K562 (cell line): Measurements from ENCODE around the gene OR2V1. TPM values are rescaled to one million over a fixed set of nuclear protein-coding genes. Genes with fewer than 3 reads are reported as not detected.

Source experiments
- ATAC-seq: fragments of 200-7000 bp; cut with Tn5 transposase; 3 replicates; pipeline ENCODE4 v1.9.1; 2020; ENCODE audit warnings: moderate library complexity
- BruUV-seq: library from RNA; stranded (reverse); fragments of 400-500 nt; replicated peaks from 2 replicates; lab custom pipeline; 2021; lab: Mats Ljungman, UMichigan
- CTCF ChIA-PET: fragments of 300-600 bp; formaldehyde crosslinking; extraction: SDS; loops from one replicate; lab custom pipeline; 2021; ENCODE audit warnings: low intra/inter-chr PET ratio; lab: Yijun Ruan, JAX
- POLR2A ChIA-PET: fragments of 300-600, 350-650 bp; sonication (Branson Sonifier 250); formaldehyde crosslinking; extraction: SDS; loops from one replicate; lab custom pipeline; 2021; ENCODE audit warnings: antibody characterized with exemption, inconsistent platforms; lab: Yijun Ruan, JAX
- DNase-seq, 4 experiments: peaks; one replicate each; pipeline versions ENCODE4 v3.0.0 to v3.0.0-alpha.2; 2011 to 2018; ENCODE audit warnings: low spot score in 3 of 4, mixed read lengths in 3 of 4; ENCODE audit errors: extremely low read depth in 1 of 4
- FAIRE-seq: peaks from 2 replicates; lab custom pipeline; 2011; peaks lifted over from hg19 to GRCh38; lab: Jason Lieb, UNC
- H2AFZ ChIP-seq: 2 replicates; pipeline ENCODE4 v1.6.0; 2011; ENCODE audit warnings: low read depth, low read length, control low read depth, inconsistent platforms
- H3K27ac ChIP-seq: fragments of 200-600 bp; 3 replicates; pipeline ENCODE4 v1.8.0; 2011; ENCODE audit warnings: low read depth, mild to moderate bottlenecking, control low read depth, inconsistent platforms, low read length, moderate library complexity, mixed read lengths; ENCODE audit errors: extremely low read depth
- H3K27me3 ChIP-seq, 2 experiments: fragments of 300-600 bp in 1 of 2; 2 replicates in 1 of 2; 3 replicates in 1 of 2; pipeline versions ENCODE4 v1.6.0 to v1.8.0; 2011; ENCODE audit warnings: inconsistent platforms in 2 of 2, low read length in 2 of 2, mild to moderate bottlenecking in 1 of 2, mixed read lengths in 1 of 2, moderate library complexity in 1 of 2; ENCODE audit not compliant: control insufficient read depth in 2 of 2, insufficient read depth in 2 of 2
- H3K36me3 ChIP-seq: fragments of 300-600 bp; 3 replicates; pipeline ENCODE4 v1.8.0; 2011; ENCODE audit warnings: mild to moderate bottlenecking, low read length, inconsistent platforms; ENCODE audit not compliant: control insufficient read depth, insufficient read depth
- H3K4me1 ChIP-seq, 2 experiments: fragments of 200-600 bp in 1 of 2; replicated peaks in 1 of 2; 2 replicates in 1 of 2; 3 replicates in 1 of 2; pipeline versions ENCODE4 v1.5.1 to v1.8.0; 2011; ENCODE audit warnings: inconsistent platforms in 2 of 2, low read length in 2 of 2, mild to moderate bottlenecking in 1 of 2, mixed read lengths in 1 of 2, moderate library complexity in 1 of 2; ENCODE audit not compliant: control insufficient read depth in 2 of 2, insufficient read depth in 2 of 2
- H3K4me2 ChIP-seq: 2 replicates; pipeline ENCODE4 v1.6.1; 2011; ENCODE audit warnings: low read length, control low read depth, inconsistent platforms, mixed read lengths; ENCODE audit not compliant: insufficient read depth
- H3K4me3 ChIP-seq: fragments of 200-600 bp; sonication (generic), shearing (Covaris generic); 2 replicates; pipeline ENCODE4 v1.5.1; 2016; ENCODE audit warnings: control low read depth, inconsistent platforms
- H3K79me2 ChIP-seq: fragments of 200-600 bp; 3 replicates; pipeline ENCODE4 v1.8.0; 2011; ENCODE audit warnings: low read length, inconsistent platforms; ENCODE audit not compliant: control insufficient read depth, insufficient read depth
- H3K9ac ChIP-seq, 2 experiments: 2 replicates each; pipeline versions ENCODE4 v1.6.0 to v1.6.1; 2011; ENCODE audit warnings: low read depth in 2 of 2, low read length in 2 of 2, control low read depth in 1 of 2, inconsistent platforms in 1 of 2, mild to moderate bottlenecking in 1 of 2, mixed read lengths in 1 of 2; ENCODE audit not compliant: insufficient read depth in 1 of 2
- H3K9me1 ChIP-seq: one replicate; pipeline ENCODE4 v1.6.0; 2011; ENCODE audit warnings: inconsistent platforms, mild to moderate bottlenecking, low read length, moderate library complexity; ENCODE audit not compliant: control insufficient read depth, insufficient read depth
- H3K9me3 ChIP-seq: replicated peaks from 2 replicates; pipeline ENCODE4 v1.5.1; 2011; ENCODE audit warnings: low read depth, low read length, inconsistent platforms; ENCODE audit not compliant: control insufficient read depth, insufficient read depth
- H4K20me1 ChIP-seq: replicated peaks from 2 replicates; pipeline ENCODE4 v1.6.1; 2011; ENCODE audit warnings: low read length, inconsistent platforms, mixed read lengths; ENCODE audit not compliant: control insufficient read depth, insufficient read depth
- BCOR ChIP-seq: fragments of 450-650 bp; IDR thresholded peaks from 2 replicates; pipeline ENCODE4 v1.6.1; 2016
- CC2D1A ChIP-seq: fragments of 450-650 bp; IDR thresholded peaks from 2 replicates; pipeline ENCODE4 v1.6.1; 2017; ENCODE audit warnings: mild to moderate bottlenecking
- HES1 ChIP-seq: fragments of 450-650 bp; IDR thresholded peaks from 2 replicates; pipeline ENCODE4 v1.6.1; 2016; ENCODE audit warnings: low read depth, mild to moderate bottlenecking, moderate library complexity
- HMG20A ChIP-seq: fragments of 450-650 bp; formaldehyde crosslinking; conservative IDR thresholded peaks from 2 replicates; pipeline ENCODE4 v1.4.0; 2020; ENCODE audit warnings: mild to moderate bottlenecking, mixed read lengths
- RCOR1 ChIP-seq, 2 experiments: IDR thresholded peaks; 2 replicates each; pipeline ENCODE4 v1.6.1; 2012; ENCODE audit warnings: low read depth in 2 of 2, low read length in 2 of 2, borderline replicate concordance in 1 of 2, improper control_type of control experiment in 1 of 2
- SMAD4 ChIP-seq: fragments of 250-450 bp; sonication (Bioruptor Pico); conservative IDR thresholded peaks from 2 replicates; pipeline ENCODE4 v1.8.0; 2021; ENCODE audit warnings: inconsistent platforms, mild to moderate bottlenecking, moderate library complexity
- SMARCB1 ChIP-seq: IDR thresholded peaks from 2 replicates; pipeline ENCODE4 v1.6.1; 2011; ENCODE audit warnings: improper control_type of control experiment, low read depth; ENCODE audit not compliant: insufficient read length
- STAT5A ChIP-seq: IDR thresholded peaks from 2 replicates; pipeline ENCODE4 v1.6.1; 2012; ENCODE audit warnings: low read length, inconsistent platforms, borderline replicate concordance
- TRIM24 ChIP-seq, 2 experiments: fragments of 450-650 bp; IDR thresholded peaks; 2 replicates each; pipeline ENCODE4 v1.6.1; 2016
- ZNF121 ChIP-seq: sonication (generic); formaldehyde crosslinking; conservative IDR thresholded peaks from 2 replicates; pipeline ENCODE4 v1.8.0; 2022; ENCODE audit warnings: missing genetic modification reagents
- ZNF444 ChIP-seq: fragments of 250-450 bp; sonication (Bioruptor Pico); IDR thresholded peaks from 2 replicates; pipeline ENCODE4 v1.4.0; 2020; ENCODE audit warnings: mild to moderate bottlenecking, moderate library complexity
- WGBS: fragments of 100-300 bp; shearing (Covaris generic); methylation state at CpG from one replicate; pipeline ENCODE4 v1.1.6; 2016; ENCODE audit warnings: low coverage, mixed read lengths; ENCODE audit not compliant: insufficient coverage; ENCODE audit errors: missing lambda C conversion rate; 5-methylcytosine and 5-hydroxymethylcytosine counted together
- in situ Hi-C: fragments of 300-500 bp; cut with MboI; formaldehyde crosslinking; loops from 4 replicates; pipeline ENCODE4 v1.15.0; 2018; ENCODE audit warnings: inconsistent platforms, mixed read lengths
- intact Hi-C: fragments of 100-400 bp; cut with micrococcal nuclease; formaldehyde crosslinking; loops from 2 replicates; pipeline ENCODE4 v1.14.2; 2022
- polyA plus RNA-seq, 8 experiments: library from polyadenylated mRNA; depleted of rRNA in 4 of 8; stranded (reverse) in 5 of 8; unstranded in 3 of 8; fragments of >200 nt; fragmentation: Nextera tagmentation in 2 of 8; fragmentation: Illumina TruSeq in 1 of 8; extraction: Ambion mirVana in 2 of 8; extraction: Trizol in 1 of 8; gene quantifications; 2 replicates each; pipeline versions ENCODE4 v1.2.1 to v1.2.3, GENCODE V29; 2011 to 2014; ENCODE audit warnings: inconsistent platforms in 1 of 8, missing spikeins in 1 of 8
- total RNA-seq, 7 experiments: library from RNA; depleted of rRNA in 6 of 7; stranded (reverse); fragments of >200 nt in 6 of 7; fragmentation: Illumina TruSeq in 2 of 7; extraction: Trizol in 2 of 7; gene quantifications; 2 replicates each; pipeline versions ENCODE4 v1.2.1 to v1.2.3, GENCODE V29; 2011 to 2021; ENCODE audit warnings: low replicate concordance in 1 of 7

OR2V1 gene
- total and polyA plus RNA-seq, 9 of the 15 experiments (the other 6 are each of a cell fraction or from before 2014, with no cell fraction given): 0.04 to 0.28 (median 0.15) TPM; not detected in 5

GRCh38 chr5:181133610-181134231 lies 2.8 kb upstream of the OR2V1 start (continued):
- TF ChIP-seq STAT5A (no peak), CC2D1A (no peak), ZNF444 (CRISPR knock-in tag) (no peak), SMARCB1 (no peak), HMG20A (no peak), TRIM24 (IDR thresholded peaks at IDR 0.05) (peak in 1 of 2 experiments; percentile 71; a peak in 1 of 4 replicates), RCOR1 (IDR thresholded peaks at IDR 0.05; ENCODE audit: borderline replicate concordance in 1 of 2, low read depth in 2 of 2, low read length in 2 of 2) (peak in 1 of 2 experiments; percentile 85; a peak in 2 of 4 replicates)
- TF ChIP-seq, all 486 proteins: peak for 53

- Histone ChIP-seq H3K4me3 (no peak overlapping the region), H3K79me2 (no peaks in the 10 kb centered on the region), H3K9ac (peak overlapping the region in 1 of 2 experiments; percentile 29; a peak in 1 of 4 replicates), H4K20me1 (no peaks in the 10 kb centered on the region), H3K9me1 (no peaks in the 10 kb centered on the region), H3K4me2 (no peak overlapping the region), H3K4me1 (peaks cover 21 to 35% of the 10 kb centered on the region in 2 experiments), H3K36me3 (no peaks in the 10 kb centered on the region), H3K27ac (no peak overlapping the region), H2AFZ (peak overlapping the region; percentile 78), H3K27me3 (no peaks in the 10 kb centered on the region), H3K9me3 (peaks cover 6% of the 10 kb centered on the region; the same call in 1 of the 2 replicates)
- WGBS: 25% methylated on average over 3 of the region's 3 CpGs
- intact Hi-C loops (no loop called here), in situ Hi-C loops (loop anchor here (10.0 kb wide), 1 partner anchor 188 kb away; no protein-coding TSS in a partner anchor)
- ChIA-PET POLR2A (interaction anchor here (0.5 kb wide), 1 partner anchor 269 kb away, joined by 3 read pairs; no protein-coding TSS in a partner anchor), CTCF (no interaction called here)
- TF ChIP-seq SMAD4: no peak
- TF ChIP-seq BCOR: peak; percentile 41; the same call in 1 of the 2 replicates
- no peak for TF ChIP-seq HES1
- peak; percentile 93 for TF ChIP-seq ZNF121
- FAIRE-seq (no peak), DNase-seq (no peak), ATAC-seq (no peak)
- no TSS peak for BruUV-seq
Observed at GRCh38 chr5:181133083-181133482, 2.1 kb upstream of the OR2V1 start.
